ENCODE measurements around the gene TENT5A. TPM values are rescaled to one million over a fixed set of nuclear protein-coding genes. Genes with fewer than 3 reads are reported as not detected.

The TENT5A gene
- total RNA-seq, 4 donors from 2014 or later: 3.9 to 9.9 (median 7.4) TPM

GRCh38 chr6:81708113-81708699 lies 44.3 kb downstream of the TENT5A start:
- H3K27me3 ChIP-seq: no peaks in the 10 kb centered on the region
- H3K27ac ChIP-seq: no peak overlapping the region
- no peak overlapping the region for H3K4me3 ChIP-seq
- H3K4me1 ChIP-seq: no peaks in the 10 kb centered on the region
- no peaks in the 10 kb centered on the region for H3K9me3 ChIP-seq
- no peak for TF ChIP-seq POLR2A (IDR thresholded peaks at IDR 0.05)
- TF ChIP-seq, protein P1, sequence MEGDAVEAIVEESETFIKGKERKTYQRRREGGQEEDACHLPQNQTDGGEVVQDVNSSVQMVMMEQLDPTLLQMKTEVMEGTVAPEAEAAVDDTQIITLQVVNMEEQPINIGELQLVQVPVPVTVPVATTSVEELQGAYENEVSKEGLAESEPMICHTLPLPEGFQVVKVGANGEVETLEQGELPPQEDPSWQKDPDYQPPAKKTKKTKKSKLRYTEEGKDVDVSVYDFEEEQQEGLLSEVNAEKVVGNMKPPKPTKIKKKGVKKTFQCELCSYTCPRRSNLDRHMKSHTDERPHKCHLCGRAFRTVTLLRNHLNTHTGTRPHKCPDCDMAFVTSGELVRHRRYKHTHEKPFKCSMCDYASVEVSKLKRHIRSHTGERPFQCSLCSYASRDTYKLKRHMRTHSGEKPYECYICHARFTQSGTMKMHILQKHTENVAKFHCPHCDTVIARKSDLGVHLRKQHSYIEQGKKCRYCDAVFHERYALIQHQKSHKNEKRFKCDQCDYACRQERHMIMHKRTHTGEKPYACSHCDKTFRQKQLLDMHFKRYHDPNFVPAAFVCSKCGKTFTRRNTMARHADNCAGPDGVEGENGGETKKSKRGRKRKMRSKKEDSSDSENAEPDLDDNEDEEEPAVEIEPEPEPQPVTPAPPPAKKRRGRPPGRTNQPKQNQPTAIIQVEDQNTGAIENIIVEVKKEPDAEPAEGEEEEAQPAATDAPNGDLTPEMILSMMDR (IDR thresholded peaks at IDR 0.05): no peak
- WGBS, 2 donors: 47 to 51% methylated on average over 5 of the region's 5 CpGs
- intact Hi-C loops (cut with DNase I): no loop called here
- no peaks in the 10 kb centered on the region for H3K36me3 ChIP-seq
- no peak for DNase-seq

DNA sequence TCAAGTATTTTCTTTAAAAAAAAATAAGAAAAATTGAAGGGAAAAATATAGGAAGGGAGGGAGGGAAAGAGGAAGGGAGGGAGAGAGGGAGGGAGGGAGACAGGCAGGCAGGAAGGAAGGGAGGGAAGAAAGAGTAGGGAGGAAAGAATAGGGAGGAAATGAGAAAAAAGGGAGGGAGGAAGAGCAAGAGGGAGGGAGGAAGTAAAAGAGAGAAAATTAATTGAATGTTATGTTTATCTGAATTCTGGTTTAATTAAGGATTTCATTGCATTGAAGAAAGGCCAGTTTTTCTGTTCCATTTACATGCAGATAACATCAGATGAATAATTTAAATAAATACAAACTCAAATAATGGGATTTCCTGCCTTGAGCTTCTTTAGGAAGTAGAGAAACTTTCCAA lies 47.8 kb downstream of the TENT5A start:
- Histone ChIP-seq H3K9me3 (no peaks in the 10 kb centered on the region), H3K36me3 (no peaks in the 10 kb centered on the region), H3K27ac (no peak overlapping the region), H3K4me1 (no peaks in the 10 kb centered on the region), H3K27me3 (no peaks in the 10 kb centered on the region), H3K4me3 (no peak overlapping the region)
- intact Hi-C loops (cut with DNase I): no loop called here
- no peak for DNase-seq
- TF ChIP-seq, protein P1 (IDR thresholded peaks at IDR 0.05): no peak
- TF ChIP-seq POLR2A (IDR thresholded peaks at IDR 0.05): no peak

DNA sequence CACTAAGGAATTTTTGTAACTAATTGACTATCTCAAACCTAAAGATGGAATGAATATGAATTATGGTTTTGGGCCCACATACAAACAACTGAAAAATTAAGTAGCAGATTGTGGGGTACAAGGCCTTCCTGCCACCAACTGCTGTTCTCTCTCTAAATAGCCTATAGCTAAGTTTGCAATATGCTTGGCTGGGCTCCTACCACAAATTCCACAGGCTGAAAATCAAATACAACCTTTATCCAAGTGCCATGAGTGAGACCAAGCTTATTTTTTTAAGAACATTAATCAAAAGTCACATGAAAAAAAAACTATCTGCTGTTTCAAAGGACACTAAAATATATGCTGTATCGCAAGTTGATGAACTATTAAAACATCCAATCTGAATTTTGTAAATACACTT lies 52.1 kb downstream of the TENT5A start:
- Histone ChIP-seq H3K27me3 (no peaks in the 10 kb centered on the region), H3K9me3 (no peaks in the 10 kb centered on the region), H3K27ac (no peak overlapping the region), H3K4me3 (no peak overlapping the region), H3K4me1 (no peaks in the 10 kb centered on the region), H3K36me3 (no peaks in the 10 kb centered on the region)
- 93% methylated on average over 1 of the region's 1 CpG for WGBS, 2 donors
- intact Hi-C loops (cut with DNase I): no loop called here
- DNase-seq: no peak
- no peak for TF ChIP-seq POLR2A (IDR thresholded peaks at IDR 0.05)
- TF ChIP-seq, protein P1 (IDR thresholded peaks at IDR 0.05): no peak

DNA sequence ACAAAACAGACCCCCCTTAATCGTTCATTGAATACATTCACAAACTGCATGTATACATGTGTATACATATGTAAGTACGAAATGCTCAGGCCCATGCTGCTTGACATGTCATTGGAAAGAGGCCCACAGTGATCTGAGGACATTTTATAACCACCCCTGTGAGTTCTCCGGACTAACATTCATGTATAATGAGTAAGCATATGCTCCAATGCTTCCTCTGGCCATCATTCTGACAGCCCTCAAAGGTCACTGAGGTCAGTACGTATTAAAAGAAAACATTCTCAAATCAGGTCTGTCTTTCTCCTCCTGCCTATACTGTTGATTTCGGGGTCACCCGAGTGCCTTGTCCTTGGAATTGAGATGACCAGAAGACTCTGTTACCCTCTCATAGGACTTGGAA lies 54.9 kb downstream of the TENT5A start:
- intact Hi-C loops (cut with DNase I): no loop called here
- TF ChIP-seq, protein P1 (IDR thresholded peaks at IDR 0.05): no peak
- no peak for TF ChIP-seq POLR2A (IDR thresholded peaks at IDR 0.05)
- 66 to 77% methylated on average over 6 of the region's 6 CpGs for WGBS, 2 donors
- no peak for DNase-seq
- Histone ChIP-seq H3K9me3 (no peaks in the 10 kb centered on the region), H3K4me1 (no peaks in the 10 kb centered on the region), H3K27me3 (no peaks in the 10 kb centered on the region), H3K27ac (no peak overlapping the region), H3K36me3 (no peaks in the 10 kb centered on the region), H3K4me3 (no peak overlapping the region)

GRCh38 chr6:81696524-81696923 lies 56.0 kb downstream of the TENT5A start:
- DNase-seq: no peak
- H3K36me3 ChIP-seq: no peaks in the 10 kb centered on the region
- H3K4me1 ChIP-seq: no peaks in the 10 kb centered on the region
- H3K4me3 ChIP-seq: no peak overlapping the region
- TF ChIP-seq, protein P1 (IDR thresholded peaks at IDR 0.05): no peak
- TF ChIP-seq POLR2A (IDR thresholded peaks at IDR 0.05): no peak
- no peaks in the 10 kb centered on the region for H3K9me3 ChIP-seq
- intact Hi-C loops (cut with DNase I): no loop called here
- 46 to 55% methylated on average over 3 of the region's 3 CpGs for WGBS, 2 donors
- no peaks in the 10 kb centered on the region for H3K27me3 ChIP-seq
- H3K27ac ChIP-seq: no peak overlapping the region

Small RNA genes within 50 kb of the gene (small RNA-seq; reads per million reads assigned to genes)
- 0 reads per million in 4 donors for gene AL078599.1
- gene RF00156: 0 to 0.09 (median 0) reads per million in 4 donors

All from esophagus squamous epithelium (tissue), 5 donors.